SK-N-SH treated with all-trans-retinoic acid at 6 μM for 48 hours (cell line): Measurements from ENCODE around the gene CCDC73.

Experiments
- ARNTL ChIP-seq: fragments of 450-650 bp; formaldehyde crosslinking; IDR thresholded peaks from 2 replicates; pipeline ENCODE4 v1.5.0; 2020; ENCODE audit warnings: low read depth, mild to moderate bottlenecking, moderate library complexity, borderline replicate concordance
- CREB5 ChIP-seq: fragments of 250-450 bp; sonication (Bioruptor Pico); IDR thresholded peaks from 2 replicates; pipeline ENCODE4 v1.5.1; 2020; ENCODE audit warnings: low read depth, mild to moderate bottlenecking, moderate library complexity
- CSDC2 ChIP-seq: fragments of 250-450 bp; sonication (Bioruptor Pico); IDR thresholded peaks from 2 replicates; pipeline ENCODE4 v1.5.0; 2020; ENCODE audit warnings: mild to moderate bottlenecking, moderate library complexity
- ESRRG ChIP-seq: fragments of 250-450 bp; sonication (Bioruptor Pico); IDR thresholded peaks from 2 replicates; pipeline ENCODE4 v1.6.1; 2021; ENCODE audit warnings: mild to moderate bottlenecking
- OSR1 ChIP-seq: fragments of 250-450 bp; sonication (Bioruptor Pico); IDR thresholded peaks from 2 replicates; pipeline ENCODE4 v1.8.0; 2022; ENCODE audit warnings: moderate library complexity, mild to moderate bottlenecking, inconsistent platforms
- PATZ1 ChIP-seq: fragments of 250-450 bp; sonication (Bioruptor Pico); IDR thresholded peaks from 2 replicates; pipeline ENCODE4 v1.8.0; 2020; ENCODE audit warnings: mild to moderate bottlenecking, moderate library complexity, borderline replicate concordance
- SNAI2 ChIP-seq: fragments of 250-450 bp; sonication (Bioruptor Pico); IDR thresholded peaks from 2 replicates; pipeline ENCODE4 v1.5.0; 2020; ENCODE audit warnings: mild to moderate bottlenecking, moderate library complexity
- TSHZ2 ChIP-seq: fragments of 250-450 bp; sonication (Bioruptor Pico); IDR thresholded peaks from 2 replicates; pipeline ENCODE4 v1.5.0; 2020; ENCODE audit warnings: mild to moderate bottlenecking, moderate library complexity
- ZFP3 ChIP-seq: fragments of 250-450 bp; sonication (Bioruptor Pico); IDR thresholded peaks from 2 replicates; pipeline ENCODE4 v1.5.0; 2020; ENCODE audit warnings: mild to moderate bottlenecking, moderate library complexity
- ZFP30 ChIP-seq: fragments of 450-650 bp; formaldehyde crosslinking; IDR thresholded peaks from 2 replicates; pipeline ENCODE4 v1.5.0; 2022; ENCODE audit warnings: mild to moderate bottlenecking, moderate library complexity

GRCh38 chr11:32843544-32843943 lies 49.1 kb upstream of the CCDC73 start:
- no peak for TF ChIP-seq ZFP30
- TF ChIP-seq CSDC2 (CRISPR knock-in tag), result no peak
- TF ChIP-seq TSHZ2 (CRISPR knock-in tag), result no peak
- TF ChIP-seq ESRRG, result no peak
- no peak for TF ChIP-seq OSR1 (CRISPR knock-in tag)
- no peak for TF ChIP-seq SNAI2
- TF ChIP-seq ARNTL (CRISPR knock-in tag), result no peak
- no peak for TF ChIP-seq ZFP3 (CRISPR knock-in tag)
- no peak for TF ChIP-seq PATZ1 (CRISPR knock-in tag)
- TF ChIP-seq CREB5 (CRISPR knock-in tag), result no peak
